Adipocyte (in vitro differentiated cells): ENCODE measurements around the gene STAB2.

Experiments
- DNase-seq: peaks from one replicate; pipeline ENCODE4 v3.0.0-alpha.2; 2015; ENCODE audit warnings: low read depth
- H3K27me3 ChIP-seq: replicated peaks from 2 replicates; pipeline ENCODE4 v1.7.0; 2013; ENCODE audit warnings: mild to moderate bottlenecking, low read length, moderate library complexity; ENCODE audit not compliant: control insufficient read depth, insufficient read depth
- H3K36me3 ChIP-seq: 2 replicates; pipeline ENCODE4 v1.7.0; 2013; ENCODE audit warnings: low read length, mild to moderate bottlenecking, moderate library complexity; ENCODE audit not compliant: control insufficient read depth, insufficient read depth, severe bottlenecking
- H3K4me1 ChIP-seq: 2 replicates; pipeline ENCODE4 v1.7.0; 2013; ENCODE audit warnings: mild to moderate bottlenecking, low read length, moderate library complexity; ENCODE audit not compliant: control insufficient read depth, insufficient read depth
- H3K4me3 ChIP-seq: 2 replicates; pipeline ENCODE4 v1.7.0; 2013; ENCODE audit warnings: mild to moderate bottlenecking, low read length, moderate library complexity
- H3K9ac ChIP-seq: 2 replicates; pipeline ENCODE4 v1.7.0; 2013; ENCODE audit warnings: mild to moderate bottlenecking, low read length, moderate library complexity
- H3K9me3 ChIP-seq: 2 replicates; pipeline ENCODE4 v1.7.0; 2013; ENCODE audit warnings: mild to moderate bottlenecking, low read length, moderate library complexity; ENCODE audit not compliant: control insufficient read depth

Gene STAB2

GRCh38 chr12:103727638-103728037, 140.6 kb downstream of the STAB2 start:
- DNase-seq, result no peak
- Histone ChIP-seq H3K36me3 (no peaks in the 10 kb centered on the region), H3K9ac (no peak overlapping the region), H3K4me3 (no peak overlapping the region), H3K4me1 (peaks cover 7% of the 10 kb centered on the region), H3K27me3 (peaks cover 18% of the 10 kb centered on the region), H3K9me3 (peaks cover 11% of the 10 kb centered on the region)

GRCh38 chr12:103728323-103728722, 141.2 kb downstream of the STAB2 start:
- DNase-seq, result peak; percentile 51
- Histone ChIP-seq H3K9ac (no peak overlapping the region), H3K4me3 (no peak overlapping the region), H3K9me3 (peaks cover 11% of the 10 kb centered on the region), H3K4me1 (peaks cover 7% of the 10 kb centered on the region), H3K36me3 (no peaks in the 10 kb centered on the region), H3K27me3 (peaks cover 17% of the 10 kb centered on the region)

- H3K27me3 ChIP-seq, result peaks cover 16% of the 10 kb centered on the region
- peaks cover 7% of the 10 kb centered on the region for H3K4me1 ChIP-seq
- no peak overlapping the region for H3K9ac ChIP-seq
- no peak for DNase-seq
- H3K36me3 ChIP-seq, result no peaks in the 10 kb centered on the region
- H3K9me3 ChIP-seq, result peaks cover 11% of the 10 kb centered on the region
- no peak overlapping the region for H3K4me3 ChIP-seq
These were observed 142.4 kb downstream of the STAB2 start for GRCh38 chr12:103729499-103729898.

- Histone ChIP-seq H3K4me1 (peaks cover 7% of the 10 kb centered on the region), H3K9ac (no peak overlapping the region), H3K36me3 (no peaks in the 10 kb centered on the region), H3K9me3 (peaks cover 11% of the 10 kb centered on the region), H3K27me3 (peaks cover 20% of the 10 kb centered on the region), H3K4me3 (no peak overlapping the region)
- no peak for DNase-seq
These were observed 144.5 kb downstream of the STAB2 start for GRCh38 chr12:103731539-103731938.

GRCh38 chr12:103734863-103735262, 147.8 kb downstream of the STAB2 start:
- Histone ChIP-seq H3K4me1 (no peaks in the 10 kb centered on the region), H3K9ac (no peak overlapping the region), H3K9me3 (peaks cover 11% of the 10 kb centered on the region), H3K4me3 (no peak overlapping the region), H3K36me3 (no peaks in the 10 kb centered on the region), H3K27me3 (peaks cover 21% of the 10 kb centered on the region)
- DNase-seq, result no peak

- Histone ChIP-seq H3K4me3 (no peak overlapping the region), H3K36me3 (no peaks in the 10 kb centered on the region), H3K27me3 (peaks cover 25% of the 10 kb centered on the region), H3K9ac (no peak overlapping the region), H3K9me3 (peaks cover 11% of the 10 kb centered on the region), H3K4me1 (no peaks in the 10 kb centered on the region)
- no peak for DNase-seq
These were observed 148.2 kb downstream of the STAB2 start for GRCh38 chr12:103735291-103735690.

GRCh38 chr12:103736572-103736971, 149.5 kb downstream of the STAB2 start:
- no peak for DNase-seq
- H3K4me1 ChIP-seq, result no peaks in the 10 kb centered on the region
- H3K36me3 ChIP-seq, result no peaks in the 10 kb centered on the region
- peaks cover 3% of the 10 kb centered on the region for H3K9me3 ChIP-seq
- no peak overlapping the region for H3K9ac ChIP-seq
- no peak overlapping the region for H3K4me3 ChIP-seq
- peaks cover 28% of the 10 kb centered on the region for H3K27me3 ChIP-seq

GRCh38 chr12:103737881-103738280, 150.8 kb downstream of the STAB2 start:
- Histone ChIP-seq H3K27me3 (peaks cover 26% of the 10 kb centered on the region), H3K9me3 (no peaks in the 10 kb centered on the region)

GRCh38 chr12:103742349-103742932, 155.4 kb downstream of the STAB2 start:
- H3K36me3 ChIP-seq, result no peaks in the 10 kb centered on the region
- peaks cover 8% of the 10 kb centered on the region for H3K27me3 ChIP-seq
- no peaks in the 10 kb centered on the region for H3K4me1 ChIP-seq
- H3K9ac ChIP-seq, result no peak overlapping the region
- no peak overlapping the region for H3K4me3 ChIP-seq
- peak; percentile 28 for DNase-seq
- H3K9me3 ChIP-seq, result no peaks in the 10 kb centered on the region

More at GRCh38 chr12:103737881-103738280, 150.8 kb downstream of the STAB2 start:
- DNase-seq, result no peak
- Histone ChIP-seq H3K36me3 (no peaks in the 10 kb centered on the region), H3K9ac (no peak overlapping the region), H3K4me3 (no peak overlapping the region), H3K4me1 (no peaks in the 10 kb centered on the region)

GRCh38 chr12:103743788-103744187, 156.7 kb downstream of the STAB2 start:
- no peaks in the 10 kb centered on the region for H3K4me1 ChIP-seq
- no peak overlapping the region for H3K4me3 ChIP-seq
- H3K36me3 ChIP-seq, result no peaks in the 10 kb centered on the region
- no peaks in the 10 kb centered on the region for H3K9me3 ChIP-seq
- DNase-seq, result no peak
- no peak overlapping the region for H3K9ac ChIP-seq
- peaks cover 8% of the 10 kb centered on the region for H3K27me3 ChIP-seq

- Histone ChIP-seq H3K27me3 (no peaks in the 10 kb centered on the region), H3K9me3 (no peaks in the 10 kb centered on the region), H3K4me3 (no peak overlapping the region), H3K4me1 (no peaks in the 10 kb centered on the region), H3K9ac (no peak overlapping the region), H3K36me3 (no peaks in the 10 kb centered on the region)
- no peak for DNase-seq
These were observed 158.9 kb downstream of the STAB2 start for GRCh38 chr12:103745962-103746361.

GRCh38 chr12:103748002-103748401, 160.9 kb downstream of the STAB2 start:
- no peak for DNase-seq
- no peak overlapping the region for H3K4me3 ChIP-seq
- no peaks in the 10 kb centered on the region for H3K9me3 ChIP-seq
- no peaks in the 10 kb centered on the region for H3K27me3 ChIP-seq
- H3K36me3 ChIP-seq, result no peaks in the 10 kb centered on the region
- no peak overlapping the region for H3K9ac ChIP-seq
- peaks cover 5% of the 10 kb centered on the region for H3K4me1 ChIP-seq
